ENCODE data around the gene GRM7.
"Not testable (repeated sequence)": the region's sequence is repeated elsewhere in the genome, so short reads cannot be mapped to it uniquely, and the experiment has no call there.

The GRM7 gene

DNA sequence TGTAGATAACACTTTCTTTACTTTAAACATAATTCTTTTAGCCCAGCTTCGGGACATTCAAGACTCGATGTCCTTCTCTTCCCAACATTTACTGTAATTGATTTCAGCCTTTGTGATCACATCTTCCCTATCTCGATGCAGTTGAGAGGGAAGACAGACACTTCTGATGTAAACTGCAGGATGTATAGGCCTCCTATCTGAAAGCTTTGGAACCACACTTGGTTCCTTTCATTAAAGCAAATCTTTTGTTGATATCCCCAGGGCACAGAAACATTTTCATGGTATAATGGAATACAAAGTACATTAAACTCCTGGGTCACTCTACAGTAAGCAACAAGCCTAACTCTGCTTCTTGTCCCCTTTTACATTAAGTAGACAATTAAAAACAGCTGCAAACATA lies 6.4 kb downstream of the GRM7 start:
- no peaks in the 10 kb centered on the region for H3K36me3 ChIP-seq (ENCODE audit: insufficient read depth, low read length)
- H3K4me2 ChIP-seq (ENCODE audit: low read length): no peak overlapping the region
- no peaks in the 10 kb centered on the region for H3K9me3 ChIP-seq (replicated peaks; ENCODE audit: low read length)
- H3K4me1 ChIP-seq (ENCODE audit: control insufficient read depth, insufficient read depth, low read length): no peaks in the 10 kb centered on the region
- no peaks in the 10 kb centered on the region for H3K27me3 ChIP-seq (ENCODE audit: control insufficient read depth, insufficient read depth, low read length)
- H3K4me3 ChIP-seq (ENCODE audit: low read length): no peak overlapping the region
- H3K9ac ChIP-seq (ENCODE audit: low read depth, low read length): no peak overlapping the region

DNA sequence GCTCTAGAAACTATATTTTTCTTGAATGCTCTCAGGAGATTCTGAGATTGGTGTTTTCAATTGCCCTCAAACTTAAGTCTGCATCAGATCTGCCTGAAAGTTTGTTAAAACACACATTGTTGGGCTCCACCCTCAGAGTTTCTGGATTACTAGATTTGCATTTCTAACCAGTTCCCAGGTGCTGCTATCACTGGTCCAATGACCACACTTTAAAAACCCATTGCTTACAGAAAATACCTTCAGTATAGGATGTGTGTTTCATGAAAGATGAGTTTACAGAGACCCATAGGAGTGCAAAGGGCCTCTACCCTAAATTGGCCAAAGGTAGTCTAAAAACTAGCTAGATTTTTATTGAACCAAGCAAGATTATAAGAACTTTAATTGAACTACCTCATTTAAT lies 17.8 kb downstream of the GRM7 start:
- H3K4me3 ChIP-seq (ENCODE audit: low read length): no peak overlapping the region

DNA sequence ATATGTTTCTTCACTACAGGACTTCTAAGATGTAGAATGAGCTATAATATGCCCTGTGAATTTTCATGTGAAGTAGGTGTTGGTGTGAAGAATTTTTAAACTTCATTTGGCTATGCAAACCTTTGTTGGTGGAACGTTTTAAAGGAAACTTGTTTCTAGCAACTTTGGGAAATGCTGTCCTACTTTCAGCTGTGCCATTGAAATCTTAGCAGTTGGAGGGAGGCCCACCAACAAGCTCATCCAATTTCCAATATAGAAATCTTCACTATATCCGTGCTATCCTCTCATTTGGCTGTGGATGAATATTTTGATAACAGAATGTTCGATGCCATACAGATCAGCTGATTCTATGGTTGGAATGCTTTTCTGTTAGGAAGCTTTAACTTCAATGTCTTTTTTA lies 51.3 kb downstream of the GRM7 start:
- Histone ChIP-seq H3K4me2 (ENCODE audit: low read length) (no peak overlapping the region), H3K4me1 (ENCODE audit: control insufficient read depth, insufficient read depth, low read length) (no peaks in the 10 kb centered on the region), H3K36me3 (ENCODE audit: insufficient read depth, low read length) (no peaks in the 10 kb centered on the region), H3K9ac (ENCODE audit: low read depth, low read length) (no peak overlapping the region), H3K4me3 (ENCODE audit: low read length) (no peak overlapping the region), H3K27me3 (ENCODE audit: control insufficient read depth, insufficient read depth, low read length) (no peaks in the 10 kb centered on the region), H3K9me3 (replicated peaks; ENCODE audit: low read length) (peaks cover 4% of the 10 kb centered on the region)

More for the DNA sequence above, 17.8 kb downstream of the GRM7 start:
- Histone ChIP-seq H3K4me2 (ENCODE audit: low read length) (no peak overlapping the region), H3K4me1 (ENCODE audit: control insufficient read depth, insufficient read depth, low read length) (no peaks in the 10 kb centered on the region), H3K9ac (ENCODE audit: low read depth, low read length) (no peak overlapping the region), H3K27me3 (ENCODE audit: control insufficient read depth, insufficient read depth, low read length) (no peaks in the 10 kb centered on the region), H3K36me3 (ENCODE audit: insufficient read depth, low read length) (no peaks in the 10 kb centered on the region), H3K9me3 (replicated peaks; ENCODE audit: low read length) (no peaks in the 10 kb centered on the region)

GRCh38 chr3:6915898-6916297 lies 55.0 kb downstream of the GRM7 start:
- Histone ChIP-seq H3K36me3 (ENCODE audit: insufficient read depth, low read length) (no peaks in the 10 kb centered on the region), H3K27me3 (ENCODE audit: control insufficient read depth, insufficient read depth, low read length) (no peaks in the 10 kb centered on the region), H3K4me1 (ENCODE audit: control insufficient read depth, insufficient read depth, low read length) (no peaks in the 10 kb centered on the region), H3K9me3 (replicated peaks; ENCODE audit: low read length) (peaks cover 11% of the 10 kb centered on the region), H3K4me3 (ENCODE audit: low read length) (no peak overlapping the region), H3K4me2 (ENCODE audit: low read length) (no peak overlapping the region), H3K9ac (ENCODE audit: low read depth, low read length) (no peak overlapping the region)

- H3K9ac ChIP-seq (ENCODE audit: low read depth, low read length): no peak overlapping the region
Observed at GRCh38 chr3:6921066-6921465, 60.2 kb downstream of the GRM7 start.

GRCh38 chr3:6921876-6922275 lies 61.0 kb downstream of the GRM7 start:
- no peak overlapping the region for H3K9ac ChIP-seq (ENCODE audit: low read depth, low read length)
- no peaks in the 10 kb centered on the region for H3K27me3 ChIP-seq (ENCODE audit: control insufficient read depth, insufficient read depth, low read length)
- peaks cover 7% of the 10 kb centered on the region for H3K9me3 ChIP-seq (replicated peaks; ENCODE audit: low read length)
- H3K4me1 ChIP-seq (ENCODE audit: control insufficient read depth, insufficient read depth, low read length): no peaks in the 10 kb centered on the region
- no peaks in the 10 kb centered on the region for H3K36me3 ChIP-seq (ENCODE audit: insufficient read depth, low read length)
- no peak overlapping the region for H3K4me2 ChIP-seq (ENCODE audit: low read length)
- H3K4me3 ChIP-seq (ENCODE audit: low read length): no peak overlapping the region

More at GRCh38 chr3:6921066-6921465, 60.2 kb downstream of the GRM7 start:
- Histone ChIP-seq H3K4me1 (ENCODE audit: control insufficient read depth, insufficient read depth, low read length) (no peaks in the 10 kb centered on the region), H3K9me3 (replicated peaks; ENCODE audit: low read length) (peaks cover 7% of the 10 kb centered on the region), H3K4me2 (ENCODE audit: low read length) (no peak overlapping the region), H3K36me3 (ENCODE audit: insufficient read depth, low read length) (no peaks in the 10 kb centered on the region), H3K27me3 (ENCODE audit: control insufficient read depth, insufficient read depth, low read length) (no peaks in the 10 kb centered on the region), H3K4me3 (ENCODE audit: low read length) (no peak overlapping the region)

GRCh38 chr3:6928064-6928463 lies 67.1 kb downstream of the GRM7 start:
- no peak overlapping the region for H3K4me3 ChIP-seq (ENCODE audit: low read length)
- no peaks in the 10 kb centered on the region for H3K36me3 ChIP-seq (ENCODE audit: insufficient read depth, low read length)
- no peaks in the 10 kb centered on the region for H3K4me1 ChIP-seq (ENCODE audit: control insufficient read depth, insufficient read depth, low read length)
- H3K9ac ChIP-seq (ENCODE audit: low read depth, low read length): no peak overlapping the region
- peaks cover 7% of the 10 kb centered on the region for H3K9me3 ChIP-seq (replicated peaks; ENCODE audit: low read length)
- no peaks in the 10 kb centered on the region for H3K27me3 ChIP-seq (ENCODE audit: control insufficient read depth, insufficient read depth, low read length)
- H3K4me2 ChIP-seq (ENCODE audit: low read length): no peak overlapping the region

GRCh38 chr3:6929918-6930317 lies 69.0 kb downstream of the GRM7 start:
- Histone ChIP-seq H3K4me2 (ENCODE audit: low read length) (no peak overlapping the region), H3K9ac (ENCODE audit: low read depth, low read length) (no peak overlapping the region), H3K36me3 (ENCODE audit: insufficient read depth, low read length) (no peaks in the 10 kb centered on the region), H3K27me3 (ENCODE audit: control insufficient read depth, insufficient read depth, low read length) (no peaks in the 10 kb centered on the region), H3K4me1 (ENCODE audit: control insufficient read depth, insufficient read depth, low read length) (no peaks in the 10 kb centered on the region), H3K9me3 (replicated peaks; ENCODE audit: low read length) (peaks cover 11% of the 10 kb centered on the region), H3K4me3 (ENCODE audit: low read length) (no peak overlapping the region)

DNA sequence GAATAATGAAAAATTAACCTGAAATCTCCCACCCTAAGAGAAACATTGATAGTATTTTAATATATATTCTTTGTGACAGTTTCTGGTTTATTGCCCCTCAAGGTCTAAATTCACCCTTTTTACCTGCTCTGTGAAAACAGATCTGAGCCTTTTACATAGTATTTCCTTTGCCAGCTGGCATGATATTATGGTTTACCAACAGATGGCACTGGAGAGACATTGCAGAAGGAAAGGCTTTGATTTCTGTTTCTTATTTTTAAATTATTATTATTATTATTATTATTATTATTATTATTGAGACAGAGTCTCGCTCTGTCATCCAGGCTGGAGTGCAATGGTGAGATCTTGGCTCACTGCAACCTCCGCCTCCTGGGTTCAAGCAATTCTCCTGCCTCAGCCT lies 74.5 kb downstream of the GRM7 start:
- H3K4me2 ChIP-seq (ENCODE audit: low read length): not testable (repeated sequence)
- peaks cover 11% of the 10 kb centered on the region for H3K9me3 ChIP-seq (replicated peaks; ENCODE audit: low read length)

GRCh38 chr3:6935970-6936369 lies 75.1 kb downstream of the GRM7 start:
- H3K4me3 ChIP-seq (ENCODE audit: low read length): no peak overlapping the region
- no peak overlapping the region for H3K4me2 ChIP-seq (ENCODE audit: low read length)
- H3K9me3 ChIP-seq (replicated peaks; ENCODE audit: low read length): peaks cover 11% of the 10 kb centered on the region
- H3K9ac ChIP-seq (ENCODE audit: low read depth, low read length): no peak overlapping the region
- no peaks in the 10 kb centered on the region for H3K36me3 ChIP-seq (ENCODE audit: insufficient read depth, low read length)
- no peaks in the 10 kb centered on the region for H3K4me1 ChIP-seq (ENCODE audit: control insufficient read depth, insufficient read depth, low read length)
- no peaks in the 10 kb centered on the region for H3K27me3 ChIP-seq (ENCODE audit: control insufficient read depth, insufficient read depth, low read length)

More for the DNA sequence above, 74.5 kb downstream of the GRM7 start:
- not testable (repeated sequence) for H3K9ac ChIP-seq (ENCODE audit: low read depth, low read length); H3K36me3 ChIP-seq (ENCODE audit: insufficient read depth, low read length); H3K27me3 ChIP-seq (ENCODE audit: control insufficient read depth, insufficient read depth, low read length); H3K4me3 ChIP-seq (ENCODE audit: low read length); H3K4me1 ChIP-seq (ENCODE audit: control insufficient read depth, insufficient read depth, low read length)

DNA sequence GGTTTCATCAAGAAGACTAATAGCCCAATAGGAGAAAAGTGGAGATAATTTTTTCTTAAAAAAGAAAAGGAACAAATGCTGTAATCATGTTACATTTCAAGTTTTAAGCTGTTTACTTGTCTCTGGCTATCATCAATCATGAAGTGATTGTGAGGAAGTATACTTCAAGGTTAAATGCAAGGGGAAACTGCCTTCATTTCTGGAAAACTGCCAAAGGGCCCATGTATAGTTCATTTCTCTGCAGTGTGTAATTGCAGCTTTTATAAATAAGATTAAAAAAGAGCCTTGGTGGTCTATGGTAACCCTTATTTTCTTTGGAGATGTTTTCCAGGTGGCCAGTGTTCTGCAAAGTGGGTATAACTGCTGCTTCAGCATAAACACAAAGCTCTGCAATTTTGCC lies 101.9 kb downstream of the GRM7 start:
- peaks cover 7% of the 10 kb centered on the region for H3K9me3 ChIP-seq (replicated peaks; ENCODE audit: low read length)
- no peaks in the 10 kb centered on the region for H3K36me3 ChIP-seq (ENCODE audit: insufficient read depth, low read length)
- no peak overlapping the region for H3K4me2 ChIP-seq (ENCODE audit: low read length)
- no peak overlapping the region for H3K4me3 ChIP-seq (ENCODE audit: low read length)
- no peak overlapping the region for H3K9ac ChIP-seq (ENCODE audit: low read depth, low read length)
- no peaks in the 10 kb centered on the region for H3K4me1 ChIP-seq (ENCODE audit: control insufficient read depth, insufficient read depth, low read length)
- no peaks in the 10 kb centered on the region for H3K27me3 ChIP-seq (ENCODE audit: control insufficient read depth, insufficient read depth, low read length)

DNA sequence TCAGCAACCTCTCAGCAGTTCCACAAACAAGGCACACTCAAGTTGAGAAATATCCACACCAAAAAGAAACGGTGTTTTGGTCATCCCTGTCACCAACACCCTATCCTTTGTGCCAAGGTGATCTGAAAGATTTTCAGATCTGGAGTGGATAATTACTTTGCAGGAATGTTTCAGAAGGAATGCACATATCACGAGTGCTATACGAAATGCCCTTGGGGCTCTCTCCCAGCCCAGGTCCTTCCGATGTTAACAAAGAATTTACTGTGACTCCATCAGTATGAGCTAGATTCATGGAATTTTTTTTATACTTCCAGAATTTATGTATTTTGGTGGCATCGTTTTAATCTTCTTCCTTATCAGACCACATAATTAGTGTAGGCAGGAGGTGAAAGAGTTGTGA lies 105.0 kb downstream of the GRM7 start:
- H3K9me3 ChIP-seq (replicated peaks; ENCODE audit: low read length): peaks cover 7% of the 10 kb centered on the region
- H3K27me3 ChIP-seq (ENCODE audit: control insufficient read depth, insufficient read depth, low read length): no peaks in the 10 kb centered on the region
- H3K36me3 ChIP-seq (ENCODE audit: insufficient read depth, low read length): no peaks in the 10 kb centered on the region

More for the DNA sequence above, 105.0 kb downstream of the GRM7 start:
- H3K4me1 ChIP-seq (ENCODE audit: control insufficient read depth, insufficient read depth, low read length): no peaks in the 10 kb centered on the region
- H3K4me2 ChIP-seq (ENCODE audit: low read length): no peak overlapping the region
- H3K9ac ChIP-seq (ENCODE audit: low read depth, low read length): no peak overlapping the region
- no peak overlapping the region for H3K4me3 ChIP-seq (ENCODE audit: low read length)
